GM12864 (cell line): ENCODE data around the gene TBL2.
"Not testable (repeated sequence)": the region's sequence is repeated elsewhere in the genome, so short reads cannot be mapped to it uniquely, and the experiment has no call there.

Experiments used
- DNase-seq: peaks from one replicate; pipeline ENCODE4 v3.0.0-alpha.2; 2011; ENCODE audit warnings: low read depth
- H3K4me3 ChIP-seq: 2 replicates; pipeline ENCODE4 v1.5.1; 2011; ENCODE audit warnings: mild to moderate bottlenecking, low read depth, low read length, control low read depth
- CTCF ChIP-seq: IDR thresholded peaks from 2 replicates; pipeline ENCODE4 v1.5.1; 2011; ENCODE audit warnings: low read depth, mild to moderate bottlenecking, moderate library complexity, low read length, control low read depth, inconsistent platforms; ENCODE audit errors: missing control alignments

The TBL2 gene

GRCh38 chr7:73573276-73573675, 5.1 kb downstream of the TBL2 start:
- H3K4me3 ChIP-seq = no peak overlapping the region
- DNase-seq = no peak
- no peak for TF ChIP-seq CTCF

- no peak for TF ChIP-seq CTCF
- no peak overlapping the region for H3K4me3 ChIP-seq
- no peak for DNase-seq
Measured at GRCh38 chr7:73572767-73573186, 5.6 kb downstream of the TBL2 start.

GRCh38 chr7:73570977-73571376, 7.4 kb downstream of the TBL2 start:
- TF ChIP-seq CTCF = no peak
- no peak for DNase-seq

GRCh38 chr7:73570521-73570920, 7.9 kb downstream of the TBL2 start:
- DNase-seq = no peak
- H3K4me3 ChIP-seq = no peak overlapping the region
- TF ChIP-seq CTCF = no peak

More at GRCh38 chr7:73570977-73571376, 7.4 kb downstream of the TBL2 start:
- H3K4me3 ChIP-seq = no peak overlapping the region

GRCh38 chr7:73569042-73569608, 9.3 kb downstream of the TBL2 start:
- TF ChIP-seq CTCF = no peak
- no peak overlapping the region for H3K4me3 ChIP-seq
- no peak for DNase-seq

GRCh38 chr7:73567846-73568685, 10.3 kb downstream of the TBL2 start:
- H3K4me3 ChIP-seq = no peak overlapping the region
- DNase-seq = no peak
- TF ChIP-seq CTCF = no peak

- DNase-seq = no peak
- TF ChIP-seq CTCF = no peak
- no peak overlapping the region for H3K4me3 ChIP-seq
Measured at GRCh38 chr7:73567140-73567539, 11.2 kb downstream of the TBL2 start.

GRCh38 chr7:73566431-73566830, 11.9 kb downstream of the TBL2 start:
- not testable (repeated sequence) for H3K4me3 ChIP-seq, DNase-seq
